Body of pancreas (tissue), 4 donors: Measurements from ENCODE around the gene NME4. TPM values are rescaled to one million over a fixed set of nuclear protein-coding genes. Genes with fewer than 3 reads are reported as not detected.
A peak's percentile ranks its signal among the peaks of the same experiment; 100 is the strongest.

ENCODE experiments used
- ATAC-seq: fragments of 150-250 bp; one replicate; pipeline ENCODE4 v1.9.1; 2016
- DNase-seq, 4 donors: peaks; one replicate each; pipeline ENCODE4 v3.0.0-alpha.2; 2019
- H3K27ac ChIP-seq, 4 donors: fragments of 200-600 bp; sonication (generic); 1 replicate in 3 of 4; 2 replicates in 1 of 4; pipeline versions ENCODE4 v1.5.1 to v1.6.1; 2016 to 2019; ENCODE audit warnings: mild to moderate bottlenecking in 1 of 4, mixed read lengths in 1 of 4, moderate library complexity in 1 of 4
- H3K27me3 ChIP-seq, 2 donors: fragments of 200-600 bp; sonication (generic); one replicate each; pipeline ENCODE4 v1.6.0; 2016; ENCODE audit warnings: mild to moderate bottlenecking in 1 of 2
- H3K36me3 ChIP-seq, 2 donors: fragments of 200-600 bp; sonication (generic); replicated peaks in 1 of 2; 2 replicates each; pipeline ENCODE4 v1.5.1; 2016; ENCODE audit warnings: low read depth in 2 of 2; ENCODE audit not compliant: insufficient read depth in 1 of 2
- H3K4me1 ChIP-seq: fragments of 200-600 bp; sonication (generic); one replicate; pipeline ENCODE4 v1.6.0; 2016
- H3K4me3 ChIP-seq, 2 donors: fragments of 200-600 bp; sonication (generic); 1 replicate in 1 of 2; 2 replicates in 1 of 2; pipeline ENCODE4 v1.5.1; 2016 to 2019
- H3K9me3 ChIP-seq, 3 donors: fragments of 200-600 bp; sonication (generic); 1 replicate in 2 of 3; 2 replicates in 1 of 3; pipeline ENCODE4 v1.5.1; 2016
- CTCF ChIP-seq, 7 experiments: fragments of 450-650 bp in 4 of 7; fragments of 200-600 bp in 3 of 7; sonication (generic) in 3 of 7; IDR thresholded peaks; one replicate each; pipeline ENCODE4 v1.5.1; 2016 to 2019; ENCODE audit warnings: antibody characterized with exemption in 7 of 7
- POLR2A ChIP-seq, 3 donors: fragments of 450-650 bp; IDR thresholded peaks; one replicate each; pipeline ENCODE4 v1.6.1; 2016; ENCODE audit warnings: antibody characterized with exemption in 3 of 3, mild to moderate bottlenecking in 2 of 3
- WGBS, 2 donors: methylation state at CpG; one replicate each; pipeline ENCODE4 v1.1.5; 2017; 5-methylcytosine and 5-hydroxymethylcytosine counted together
- intact Hi-C: fragments of 100-400 bp; cut with DNase I; formaldehyde crosslinking; loops from one replicate; pipeline ENCODE4 v1.15.1; 2023
- total RNA-seq, 2 donors: library from RNA; depleted of rRNA; stranded (reverse); fragments of >200 nt; gene quantifications; one replicate each; pipeline ENCODE4 v1.1.0, GENCODE V29; 2016

The NME4 gene
- total RNA-seq, 2 donors from 2014 or later, result 20.2 to 33.0 TPM

DNA sequence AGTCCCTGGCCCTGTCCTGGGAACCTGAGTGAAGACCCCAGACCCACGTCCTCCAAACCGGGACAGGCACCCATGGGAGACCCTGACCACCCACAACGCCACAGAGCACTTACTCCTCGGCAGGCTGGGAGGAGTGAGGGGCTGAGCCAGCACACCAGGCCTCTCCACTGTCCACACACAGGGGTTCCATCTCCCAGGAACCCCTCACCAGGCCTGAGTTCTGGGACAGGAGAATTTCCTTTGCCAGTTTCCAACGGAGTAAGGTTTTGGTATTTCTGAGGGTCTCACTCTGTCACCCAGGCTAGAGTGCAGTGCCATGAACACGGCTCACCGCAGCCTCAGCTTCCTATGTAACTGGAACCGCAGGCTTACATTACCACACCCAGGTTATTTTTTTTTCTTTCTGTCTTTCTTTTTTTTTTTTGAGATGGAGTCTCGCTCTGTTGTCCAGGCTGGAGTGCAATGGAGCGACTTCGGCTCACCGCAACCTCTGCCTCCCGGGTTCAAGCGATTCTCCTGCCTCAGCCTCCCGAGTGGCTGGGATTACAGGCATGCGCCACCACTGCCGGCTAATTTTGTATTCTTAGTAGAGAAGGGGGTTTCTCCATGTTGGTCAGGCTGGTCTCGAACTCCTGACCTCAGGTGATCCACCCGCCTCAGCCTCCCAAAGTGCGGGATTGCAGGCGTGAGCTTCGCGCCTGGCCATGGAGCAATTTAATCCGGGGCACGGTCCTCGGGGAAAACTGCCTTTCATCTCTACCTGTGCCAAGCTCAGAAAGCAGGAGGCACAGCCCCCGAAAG, 16.8 kb upstream of the NME4 start:
- DNase-seq, result peak in 1 of 4 donors; percentile 26
- no peak for ATAC-seq
- Histone ChIP-seq H3K4me1 (peaks cover 37% of the 10 kb centered on the region), H3K27ac (peak overlapping the region; percentile 89 to 97 (median 92)), H3K36me3 (peaks cover 14% of the 10 kb centered on the region in 2 donors), H3K27me3 (no peaks in the 10 kb centered on the region), H3K9me3 (no peaks in the 10 kb centered on the region), H3K4me3 (peak overlapping the region; percentile 91 to 92)
- intact Hi-C loops, result no loop called here
- TF ChIP-seq CTCF (IDR thresholded peaks at IDR 0.05) (no peak), POLR2A (IDR thresholded peaks at IDR 0.05) (no peak)
- WGBS, 2 donors, result 29 to 45% methylated on average over 21 to 27 of the region's 27 CpGs

GRCh38 chr16:380762-381011, 16.3 kb upstream of the NME4 start:
- TF ChIP-seq CTCF (IDR thresholded peaks at IDR 0.05) (no peak), POLR2A (IDR thresholded peaks at IDR 0.05) (peak in 1 of 3 donors; percentile 14)
- Histone ChIP-seq H3K27ac (peak overlapping the region; percentile 89 to 97 (median 92)), H3K4me3 (peak overlapping the region; percentile 91 to 92), H3K27me3 (no peaks in the 10 kb centered on the region), H3K4me1 (peaks cover 37% of the 10 kb centered on the region), H3K9me3 (no peaks in the 10 kb centered on the region), H3K36me3 (peaks cover 13 to 14% of the 10 kb centered on the region in 2 donors)
- ATAC-seq (no peak), DNase-seq (peak in 2 of 4 donors; percentile 35 to 42)
- intact Hi-C loops, result no loop called here
- 0 to 1% methylated on average over 5 to 12 of the region's 12 CpGs for WGBS, 2 donors

DNA sequence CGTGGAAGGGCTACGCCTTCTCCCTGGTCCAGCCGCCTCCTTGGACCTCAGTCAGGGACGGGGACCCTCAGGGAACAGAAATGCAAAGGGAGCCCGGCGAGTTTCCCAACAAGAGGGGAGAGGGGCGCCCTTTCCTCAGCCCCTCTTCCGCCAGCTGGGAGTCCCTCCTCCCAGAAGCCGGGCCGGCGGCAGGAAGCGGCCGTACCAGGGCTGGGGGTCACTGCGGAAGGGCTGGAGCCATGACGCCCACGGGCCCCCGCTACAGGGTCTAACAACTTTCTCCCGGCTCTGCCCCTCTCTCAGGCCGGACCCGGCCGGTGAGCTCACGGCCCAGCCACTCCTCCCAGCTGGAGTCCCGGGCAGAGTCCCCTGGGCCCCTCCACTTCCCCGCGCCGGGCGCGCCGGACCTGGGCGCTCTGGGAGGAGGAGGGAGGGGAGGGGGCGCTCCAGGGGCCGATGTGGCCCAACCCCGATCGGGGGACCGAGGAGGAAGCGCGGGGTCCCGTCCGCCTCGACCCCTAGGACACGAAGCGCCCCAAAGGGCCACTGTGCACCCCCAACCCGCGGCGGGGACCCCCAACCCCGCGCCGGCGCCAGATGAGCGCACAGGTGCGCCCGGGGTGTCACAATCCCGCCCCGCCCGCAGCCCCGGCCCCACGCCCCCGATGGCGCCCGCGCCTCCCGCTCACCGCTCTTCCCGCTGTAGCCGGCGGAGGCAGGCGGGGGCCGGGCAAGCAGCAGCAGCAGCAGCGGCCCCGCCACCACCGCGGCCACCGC, 15.8 kb upstream of the NME4 start:
- peak; percentile 15 for ATAC-seq
- H3K4me3 ChIP-seq, result peak overlapping the region; percentile 91 to 92
- no peak for TF ChIP-seq CTCF (IDR thresholded peaks at IDR 0.05)
- TF ChIP-seq POLR2A (IDR thresholded peaks at IDR 0.05), result peak in 2 of 3 donors; percentile 32 to 33
- DNase-seq, result peak; percentile 43 to 51 (median 45)
- intact Hi-C loops, result no loop called here
- peaks cover 10% of the 10 kb centered on the region in 2 donors for H3K36me3 ChIP-seq
- H3K27ac ChIP-seq, result peak overlapping the region; percentile 89 to 97 (median 92)
- no peaks in the 10 kb centered on the region for H3K9me3 ChIP-seq
- no peaks in the 10 kb centered on the region for H3K27me3 ChIP-seq
- 1% methylated on average over 42 of the region's 73 CpGs; no CpG with 5 or more reads in 1 of the 2 donors for whole genome bisulfite sequencing, 2 donors
- peaks cover 37% of the 10 kb centered on the region for H3K4me1 ChIP-seq

DNA sequence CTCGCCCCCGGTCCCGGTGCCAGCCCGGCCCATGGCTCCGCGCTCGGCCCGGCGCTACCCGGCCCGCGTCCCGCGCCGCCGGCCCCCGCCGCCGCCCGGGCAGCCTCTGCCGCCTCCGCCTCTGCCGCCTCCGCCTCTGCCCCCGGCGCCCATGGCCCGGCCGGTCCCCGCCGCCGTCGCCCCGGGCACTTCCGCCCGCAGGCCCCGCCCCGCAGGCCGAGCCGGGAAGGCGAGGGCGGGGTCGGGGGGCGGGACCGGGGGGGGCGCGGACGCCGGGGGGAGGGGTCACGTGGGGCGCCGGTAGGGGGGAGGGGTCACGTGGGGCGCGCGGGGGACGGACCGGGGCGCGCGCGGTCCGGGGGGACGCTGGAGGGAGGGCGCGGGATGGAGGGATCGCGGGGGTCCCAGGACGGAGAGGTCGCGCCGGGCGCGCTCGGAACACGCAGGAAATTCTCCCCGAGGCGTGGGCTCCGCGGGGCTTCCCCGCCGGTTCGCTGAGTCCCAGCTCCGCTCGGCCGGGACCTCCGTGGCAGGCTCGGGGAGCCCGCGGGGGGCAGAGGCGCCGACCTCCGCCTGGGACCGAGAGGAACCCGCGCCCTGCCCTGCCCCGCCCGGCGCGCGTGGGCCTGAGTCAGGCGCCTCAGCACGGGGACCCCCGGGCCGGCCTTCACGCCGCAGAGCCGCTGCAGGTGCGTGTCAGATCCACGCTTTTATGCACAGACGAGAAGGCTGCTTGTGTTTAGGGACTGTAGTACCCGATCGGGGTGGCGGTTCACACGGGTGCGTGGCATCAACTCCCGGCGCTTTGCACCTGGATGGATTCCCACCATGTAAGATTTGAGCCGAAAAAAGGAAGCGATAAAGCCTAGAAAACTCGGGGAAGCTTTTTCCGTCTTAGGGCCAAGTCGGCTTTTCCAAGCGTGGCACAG, 14.9 kb upstream of the NME4 start, which contains the start of gene PGAP6:
Gene PGAP6, minus strand, starts transcription at position 190 of the 929 bp plus-strand sequence. Its CDS starts 157 bp downstream, at position 33.
- Histone ChIP-seq H3K36me3 (peaks cover 1 to 3% of the 10 kb centered on the region in 2 donors), H3K27me3 (no peaks in the 10 kb centered on the region)
- 1% methylated on average over 15 to 101 of the region's 123 CpGs for WGBS, 2 donors

More for the DNA sequence above, 14.9 kb upstream of the NME4 start, which contains the start of gene PGAP6:
- Histone ChIP-seq H3K4me3 (peak within 1 kb of the TSS; percentile 91 to 92), H3K27ac (peak within 1 kb of the TSS; percentile 90 to 97 (median 93)), H3K4me1 (peaks cover 37% of the 10 kb centered on the region), H3K9me3 (no peaks in the 10 kb centered on the region)
- DNase-seq (peak; percentile 68 to 81 (median 76)), ATAC-seq (peak; percentile 65)
- intact Hi-C loops, result no loop called here
- TF ChIP-seq CTCF (IDR thresholded peaks at IDR 0.05), result no peak
- TF ChIP-seq POLR2A (IDR thresholded peaks at IDR 0.05), result peak; percentile 12 to 65 (median 48)
